Suprapubic skin (tissue), 4 donors: ENCODE results near the gene MARCHF5. TPM values are rescaled to one million over a fixed set of nuclear protein-coding genes. Genes with fewer than 3 reads are reported as not detected.

Experiments used
- DNase-seq, 2 donors: peaks; one replicate each; pipeline ENCODE4 v3.0.0-alpha.2; 2019; ENCODE audit warnings: low spot score in 2 of 2
- H3K27ac ChIP-seq: fragments of 200-600 bp; sonication (generic); one replicate; pipeline ENCODE4 v1.5.1; 2019
- H3K27me3 ChIP-seq: fragments of 200-600 bp; sonication (generic); one replicate; pipeline ENCODE4 v1.5.1; 2019
- H3K36me3 ChIP-seq: fragments of 200-600 bp; sonication (generic); one replicate; pipeline ENCODE4 v1.5.1; 2019
- H3K4me1 ChIP-seq: fragments of 200-600 bp; sonication (generic); one replicate; pipeline ENCODE4 v1.5.1; 2019
- H3K4me3 ChIP-seq: fragments of 200-600 bp; sonication (generic); one replicate; pipeline ENCODE4 v1.5.1; 2019; ENCODE audit warnings: mild to moderate bottlenecking
- H3K9me3 ChIP-seq: fragments of 200-600 bp; sonication (generic); one replicate; pipeline ENCODE4 v1.5.1; 2019
- EP300 ChIP-seq: sonication (generic); formaldehyde crosslinking; IDR thresholded peaks from one replicate; pipeline ENCODE4 v1.6.1; 2017; ENCODE audit warnings: antibody characterized with exemption
- POLR2A ChIP-seq, 2 donors: fragments of 450-650 bp; IDR thresholded peaks; one replicate each; pipeline ENCODE4 v1.6.1; 2017; ENCODE audit warnings: antibody characterized with exemption in 2 of 2, mild to moderate bottlenecking in 2 of 2, moderate library complexity in 2 of 2
- POLR2AphosphoS5 ChIP-seq, 3 donors: sonication (generic); formaldehyde crosslinking; IDR thresholded peaks; one replicate each; pipeline ENCODE4 v1.6.1; 2017; ENCODE audit warnings: antibody characterized with exemption in 3 of 3
- WGBS: methylation state at CpG from one replicate; pipeline ENCODE4 v1.1.5; 2018; 5-methylcytosine and 5-hydroxymethylcytosine counted together
- total RNA-seq, 4 donors: library from RNA; depleted of rRNA; stranded (reverse); fragments of >200 nt; gene quantifications; one replicate each; pipeline ENCODE4 v1.1.0, GENCODE V29; 2016
- TF ChIP-seq, protein P1 (sequence below), 2 donors: fragments of 200-600 bp in 1 of 2; fragments of 450-650 bp in 1 of 2; sonication (generic) in 1 of 2; IDR thresholded peaks; one replicate each; pipeline ENCODE4 v1.5.1; 2016 to 2019; ENCODE audit warnings: antibody characterized with exemption in 2 of 2, mild to moderate bottlenecking in 1 of 2, moderate library complexity in 1 of 2

The MARCHF5 gene
- total RNA-seq, 4 donors from 2014 or later: 12.6 to 15.0 (median 13.3) TPM

GRCh38 chr10:92291616-92291865, 574 bp downstream of the MARCHF5 start:
- Histone ChIP-seq H3K36me3 (peaks cover 4% of the 10 kb centered on the region), H3K4me1 (peaks cover 17% of the 10 kb centered on the region), H3K27ac (peak overlapping the region; percentile 93), H3K4me3 (peak overlapping the region; percentile 95), H3K9me3 (no peaks in the 10 kb centered on the region), H3K27me3 (no peaks in the 10 kb centered on the region)
- DNase-seq: no peak
- TF ChIP-seq POLR2AphosphoS5 (IDR thresholded peaks at IDR 0.05) (no peak), EP300 (no peak), POLR2A (IDR thresholded peaks at IDR 0.05) (no peak)
- TF ChIP-seq, protein P1, sequence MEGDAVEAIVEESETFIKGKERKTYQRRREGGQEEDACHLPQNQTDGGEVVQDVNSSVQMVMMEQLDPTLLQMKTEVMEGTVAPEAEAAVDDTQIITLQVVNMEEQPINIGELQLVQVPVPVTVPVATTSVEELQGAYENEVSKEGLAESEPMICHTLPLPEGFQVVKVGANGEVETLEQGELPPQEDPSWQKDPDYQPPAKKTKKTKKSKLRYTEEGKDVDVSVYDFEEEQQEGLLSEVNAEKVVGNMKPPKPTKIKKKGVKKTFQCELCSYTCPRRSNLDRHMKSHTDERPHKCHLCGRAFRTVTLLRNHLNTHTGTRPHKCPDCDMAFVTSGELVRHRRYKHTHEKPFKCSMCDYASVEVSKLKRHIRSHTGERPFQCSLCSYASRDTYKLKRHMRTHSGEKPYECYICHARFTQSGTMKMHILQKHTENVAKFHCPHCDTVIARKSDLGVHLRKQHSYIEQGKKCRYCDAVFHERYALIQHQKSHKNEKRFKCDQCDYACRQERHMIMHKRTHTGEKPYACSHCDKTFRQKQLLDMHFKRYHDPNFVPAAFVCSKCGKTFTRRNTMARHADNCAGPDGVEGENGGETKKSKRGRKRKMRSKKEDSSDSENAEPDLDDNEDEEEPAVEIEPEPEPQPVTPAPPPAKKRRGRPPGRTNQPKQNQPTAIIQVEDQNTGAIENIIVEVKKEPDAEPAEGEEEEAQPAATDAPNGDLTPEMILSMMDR (IDR thresholded peaks at IDR 0.05): no peak
- 0% methylated on average over 7 of the region's 10 CpGs for WGBS

DNA sequence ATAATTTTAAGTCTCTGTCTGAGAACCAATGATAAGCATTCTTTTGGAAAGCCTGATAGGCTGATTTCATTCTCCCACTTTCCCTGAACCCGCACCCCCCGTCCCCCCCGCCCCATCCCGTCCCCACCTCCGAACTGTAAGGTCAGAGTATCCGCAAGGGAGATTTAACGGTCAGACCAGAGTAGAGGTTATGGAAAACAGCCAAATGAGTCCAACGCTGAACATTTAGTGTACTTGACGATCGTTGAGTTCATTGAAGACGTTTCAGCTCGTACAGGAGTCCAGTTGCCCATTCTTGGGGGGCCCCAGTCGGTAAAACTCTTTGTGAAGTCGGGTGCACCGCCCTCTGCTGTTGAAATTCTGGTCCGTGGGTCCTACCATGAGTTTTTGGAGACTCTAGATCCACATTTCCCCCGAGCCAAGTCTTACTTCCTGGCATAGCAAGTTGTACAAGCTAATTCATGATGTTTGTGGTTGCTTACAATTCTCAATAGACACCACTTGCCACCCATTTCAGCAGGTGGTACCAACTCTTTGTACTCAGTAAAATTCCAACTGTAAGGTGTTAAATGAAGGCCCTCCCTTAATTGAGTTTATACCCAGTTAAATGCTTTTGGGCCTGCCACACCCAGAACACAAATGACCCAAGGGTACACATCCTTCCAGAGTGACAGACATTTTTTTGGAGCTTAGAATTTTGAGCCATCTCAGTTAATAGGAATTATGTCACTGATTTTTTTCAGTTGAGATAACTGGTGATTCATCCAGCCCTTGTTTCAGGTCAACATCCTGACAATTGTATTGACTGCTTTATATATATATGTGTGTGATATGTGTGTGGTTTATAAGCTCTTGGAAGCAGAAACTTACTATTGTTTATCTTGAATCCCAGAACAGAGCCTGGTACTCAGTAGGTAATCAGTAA, 1.2 kb downstream of the MARCHF5 start:
- H3K36me3 ChIP-seq: peaks cover 4% of the 10 kb centered on the region
- no peaks in the 10 kb centered on the region for H3K27me3 ChIP-seq
- H3K27ac ChIP-seq: peak overlapping the region; percentile 93
- TF ChIP-seq, protein P1 (IDR thresholded peaks at IDR 0.05): peak; percentile 4 to 29
- TF ChIP-seq POLR2AphosphoS5 (IDR thresholded peaks at IDR 0.05): no peak
- no peak for TF ChIP-seq POLR2A (IDR thresholded peaks at IDR 0.05)
- TF ChIP-seq EP300: no peak
- peaks cover 17% of the 10 kb centered on the region for H3K4me1 ChIP-seq
- peak overlapping the region; percentile 95 for H3K4me3 ChIP-seq
- DNase-seq: peak in 1 of 2 donors; percentile 64
- no peaks in the 10 kb centered on the region for H3K9me3 ChIP-seq
- WGBS: 0% methylated on average over 5 of the region's 17 CpGs

- Histone ChIP-seq H3K27ac (no peak overlapping the region), H3K4me1 (no peaks in the 10 kb centered on the region), H3K9me3 (no peaks in the 10 kb centered on the region), H3K4me3 (no peak overlapping the region), H3K36me3 (no peaks in the 10 kb centered on the region), H3K27me3 (no peaks in the 10 kb centered on the region)
- TF ChIP-seq, protein P1 (IDR thresholded peaks at IDR 0.05): no peak
- TF ChIP-seq POLR2A (IDR thresholded peaks at IDR 0.05) (no peak), POLR2AphosphoS5 (IDR thresholded peaks at IDR 0.05) (no peak), EP300 (no peak)
- WGBS: 95% methylated on average over 6 of the region's 6 CpGs
- no peak for DNase-seq
These were observed 7.5 kb downstream of the MARCHF5 start for GRCh38 chr10:92298487-92298886.

- no peak for DNase-seq
- Histone ChIP-seq H3K4me1 (no peaks in the 10 kb centered on the region), H3K27ac (no peak overlapping the region), H3K4me3 (no peak overlapping the region), H3K27me3 (no peaks in the 10 kb centered on the region), H3K9me3 (no peaks in the 10 kb centered on the region), H3K36me3 (no peaks in the 10 kb centered on the region)
- no peak for TF ChIP-seq EP300
- TF ChIP-seq POLR2A (IDR thresholded peaks at IDR 0.05): no peak
- TF ChIP-seq, protein P1 (IDR thresholded peaks at IDR 0.05): no peak
- TF ChIP-seq POLR2AphosphoS5 (IDR thresholded peaks at IDR 0.05): no peak
These were observed 12.1 kb downstream of the MARCHF5 start for GRCh38 chr10:92303096-92303495.

GRCh38 chr10:92304061-92304460, 13.1 kb downstream of the MARCHF5 start:
- WGBS: 89% methylated on average over 1 of the region's 1 CpG
- Histone ChIP-seq H3K9me3 (no peaks in the 10 kb centered on the region), H3K27ac (no peak overlapping the region), H3K36me3 (no peaks in the 10 kb centered on the region), H3K27me3 (no peaks in the 10 kb centered on the region), H3K4me1 (no peaks in the 10 kb centered on the region), H3K4me3 (no peak overlapping the region)
- no peak for DNase-seq
- TF ChIP-seq EP300: no peak
- TF ChIP-seq POLR2A (IDR thresholded peaks at IDR 0.05): no peak
- TF ChIP-seq POLR2AphosphoS5 (IDR thresholded peaks at IDR 0.05): no peak
- TF ChIP-seq, protein P1 (IDR thresholded peaks at IDR 0.05): no peak
